HEK293 (cell line): ENCODE measurements around the gene PORCN.

ENCODE experiments used
- CTCF ChIA-PET: fragments of 350-600 bp; formaldehyde crosslinking; extraction: SDS; loops from one replicate; lab custom pipeline; 2021; ENCODE audit warnings: antibody characterized with exemption; lab: Yijun Ruan, JAX
- POLR2A ChIA-PET: fragments of 300-600 bp; formaldehyde crosslinking; extraction: SDS; loops from one replicate; lab custom pipeline; 2020; ENCODE audit warnings: antibody characterized with exemption, inconsistent platforms; lab: Yijun Ruan, JAX
- H3K27ac ChIP-seq: fragments of 200-500 bp; sonication (Bioruptor generic); 2 replicates; pipeline ENCODE4 v1.5.1; 2014; ENCODE audit warnings: low read depth, low read length, control low read depth, inconsistent platforms; ENCODE audit errors: extremely low read depth
- H3K36me3 ChIP-seq, 2 experiments: fragments of 200-500 bp in 1 of 2; sonication (Bioruptor generic) in 1 of 2; 1 replicate in 1 of 2; 2 replicates in 1 of 2; pipeline ENCODE4 v1.5.1; 2014 to 2017; ENCODE audit warnings: inconsistent platforms in 2 of 2, low read length in 2 of 2; ENCODE audit not compliant: control insufficient read depth in 2 of 2, insufficient read depth in 1 of 2
- H3K4me1 ChIP-seq: fragments of 200-500 bp; sonication (Bioruptor generic); 2 replicates; pipeline ENCODE4 v1.5.1; 2014; ENCODE audit warnings: mild to moderate bottlenecking, low read length, inconsistent platforms; ENCODE audit not compliant: control insufficient read depth, insufficient read depth
- H3K4me3 ChIP-seq: 2 replicates; pipeline ENCODE4 v1.5.1; 2011; ENCODE audit warnings: low read depth, mild to moderate bottlenecking, control low read depth, low read length, moderate library complexity
- H3K9me3 ChIP-seq: fragments of 200-500 bp; sonication (Bioruptor generic); 2 replicates; pipeline ENCODE4 v1.5.1; 2014; ENCODE audit warnings: low read depth, low read length, inconsistent platforms; ENCODE audit not compliant: control insufficient read depth, insufficient read depth
- ATF2 ChIP-seq: fragments of 450-650 bp; formaldehyde crosslinking; IDR thresholded peaks from 2 replicates; pipeline ENCODE4 v1.5.1; 2016; ENCODE audit warnings: missing biosample characterization, missing genetic modification characterization, low read depth
- BCL11B ChIP-seq: fragments of 450-650 bp; formaldehyde crosslinking; IDR thresholded peaks from 2 replicates; pipeline ENCODE4 v1.5.1; 2016; ENCODE audit warnings: low read depth, missing biosample characterization, missing genetic modification characterization
- HOXA7 ChIP-seq: sonication (generic); formaldehyde crosslinking; IDR thresholded peaks from 2 replicates; pipeline ENCODE4 v1.8.1; 2022; ENCODE audit warnings: missing genetic modification reagents, borderline replicate concordance
- TSHZ1 ChIP-seq: fragments of 450-650 bp; formaldehyde crosslinking; IDR thresholded peaks from 2 replicates; pipeline ENCODE4 v1.5.1; 2016; ENCODE audit warnings: missing biosample characterization, missing genetic modification characterization, borderline replicate concordance
- ZNF169 ChIP-seq: fragments of 450-650 bp; formaldehyde crosslinking; IDR thresholded peaks from 2 replicates; pipeline ENCODE4 v1.5.1; 2016; ENCODE audit warnings: missing biosample characterization, missing genetic modification characterization
- ZNF184 ChIP-seq: fragments of 450-650 bp; IDR thresholded peaks from 2 replicates; pipeline ENCODE4 v1.5.1; 2018; ENCODE audit warnings: missing biosample characterization, mild to moderate bottlenecking, missing genetic modification characterization
- ZNF2 ChIP-seq: fragments of 450-650 bp; formaldehyde crosslinking; IDR thresholded peaks from 2 replicates; pipeline ENCODE4 v1.5.1; 2016; ENCODE audit warnings: missing biosample characterization, missing genetic modification characterization
- ZNF239 ChIP-seq: fragments of 450-650 bp; formaldehyde crosslinking; IDR thresholded peaks from 2 replicates; pipeline ENCODE4 v1.5.1; 2016; ENCODE audit warnings: missing biosample characterization, missing genetic modification characterization
- ZNF248 ChIP-seq: fragments of 450-650 bp; formaldehyde crosslinking; IDR thresholded peaks from 2 replicates; pipeline ENCODE4 v1.5.1; 2017; ENCODE audit warnings: missing biosample characterization, missing genetic modification characterization
- ZNF335 ChIP-seq: fragments of 450-650 bp; formaldehyde crosslinking; conservative IDR thresholded peaks from 2 replicates; pipeline ENCODE4 v1.5.1; 2016; ENCODE audit warnings: missing biosample characterization, missing genetic modification characterization
- ZNF433 ChIP-seq: fragments of 450-650 bp; formaldehyde crosslinking; IDR thresholded peaks from 2 replicates; pipeline ENCODE4 v1.5.1; 2016; ENCODE audit warnings: missing biosample characterization, missing genetic modification characterization, low read depth
- ZNF473 ChIP-seq: fragments of 450-650 bp; formaldehyde crosslinking; IDR thresholded peaks from 2 replicates; pipeline ENCODE4 v1.5.1; 2017; ENCODE audit warnings: missing biosample characterization, missing genetic modification characterization
- ZNF501 ChIP-seq: fragments of 450-650 bp; formaldehyde crosslinking; IDR thresholded peaks from 2 replicates; pipeline ENCODE4 v1.5.1; 2016; ENCODE audit warnings: missing biosample characterization, missing genetic modification characterization
- ZNF510 ChIP-seq: fragments of 450-650 bp; formaldehyde crosslinking; IDR thresholded peaks from 2 replicates; pipeline ENCODE4 v1.5.1; 2018; ENCODE audit warnings: mild to moderate bottlenecking, missing genetic modification characterization, missing biosample characterization; ENCODE audit not compliant: insufficient replicate concordance
- ZNF580 ChIP-seq: fragments of 450-650 bp; formaldehyde crosslinking; IDR thresholded peaks from 2 replicates; pipeline ENCODE4 v1.5.1; 2016; ENCODE audit warnings: missing biosample characterization, missing genetic modification characterization
- ZNF600 ChIP-seq: fragments of 450-650 bp; formaldehyde crosslinking; IDR thresholded peaks from 2 replicates; pipeline ENCODE4 v1.5.1; 2016; ENCODE audit warnings: missing biosample characterization, missing genetic modification characterization
- ZNF610 ChIP-seq: fragments of 450-650 bp; formaldehyde crosslinking; IDR thresholded peaks from 2 replicates; pipeline ENCODE4 v1.5.1; 2016; ENCODE audit warnings: missing biosample characterization, missing genetic modification characterization, borderline replicate concordance
- ZNF701 ChIP-seq: fragments of 450-650 bp; formaldehyde crosslinking; IDR thresholded peaks from 2 replicates; pipeline ENCODE4 v1.5.1; 2016; ENCODE audit warnings: missing biosample characterization, missing genetic modification characterization
- ZSCAN23 ChIP-seq: fragments of 450-650 bp; formaldehyde crosslinking; IDR thresholded peaks from 2 replicates; pipeline ENCODE4 v1.5.1; 2016; ENCODE audit warnings: missing biosample characterization, missing genetic modification characterization
- TF ChIP-seq, protein P1 (sequence below): fragments of 450-650 bp; formaldehyde crosslinking; IDR thresholded peaks from 2 replicates; pipeline ENCODE4 v1.5.1; 2017; ENCODE audit warnings: missing biosample characterization, missing genetic modification characterization
- TF ChIP-seq, protein P2 (sequence below): fragments of 450-650 bp; IDR thresholded peaks from 2 replicates; pipeline ENCODE4 v1.5.1; 2018; ENCODE audit warnings: missing biosample characterization, missing genetic modification characterization
- TF ChIP-seq, protein P3 (sequence below): fragments of 450-650 bp; formaldehyde crosslinking; IDR thresholded peaks from 2 replicates; pipeline ENCODE4 v1.5.1; 2016; ENCODE audit warnings: missing biosample characterization, missing genetic modification characterization

Gene PORCN

DNA sequence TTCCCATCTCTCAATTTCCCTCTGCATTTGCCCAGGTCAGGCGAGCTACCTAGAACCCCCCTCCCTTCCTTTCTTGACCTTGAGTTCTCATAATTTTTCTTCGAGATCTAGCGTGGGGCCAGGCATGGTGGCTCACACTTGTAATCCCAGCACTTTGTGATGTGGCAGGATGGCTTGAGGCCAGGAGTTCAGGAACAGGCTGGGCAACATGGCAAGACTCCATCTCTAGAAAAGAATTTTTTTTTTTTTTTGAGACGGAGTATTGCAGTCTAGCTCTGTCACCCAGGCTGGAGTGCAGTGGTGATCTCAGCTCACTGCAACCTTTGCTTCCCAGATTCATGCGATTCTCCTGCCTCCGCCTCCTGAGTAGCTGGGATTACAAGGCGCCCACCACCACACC, 4.5 kb upstream of the PORCN start:
- Histone ChIP-seq H3K9me3 (no peaks in the 10 kb centered on the region), H3K27ac (no peak overlapping the region), H3K4me1 (no peaks in the 10 kb centered on the region), H3K4me3 (no peak overlapping the region), H3K36me3 (no peaks in the 10 kb centered on the region)
- POLR2A ChIA-PET = no interaction called here
- CTCF ChIA-PET = interaction anchor here (0.6 to 0.9 kb wide), 3 partner anchors 21 to 1359 kb away, joined by 3 to 4 read pairs (median 3); partner anchors contain the start of gene RBM10
- TF ChIP-seq ZNF433 (tag by site-specific recombination) = no peak
- TF ChIP-seq ZNF184 (tag by site-specific recombination) = no peak
- TF ChIP-seq ZNF510 (tag by site-specific recombination) = no peak
- TF ChIP-seq ZNF473 (tag by site-specific recombination) = no peak
- TF ChIP-seq, protein P1, sequence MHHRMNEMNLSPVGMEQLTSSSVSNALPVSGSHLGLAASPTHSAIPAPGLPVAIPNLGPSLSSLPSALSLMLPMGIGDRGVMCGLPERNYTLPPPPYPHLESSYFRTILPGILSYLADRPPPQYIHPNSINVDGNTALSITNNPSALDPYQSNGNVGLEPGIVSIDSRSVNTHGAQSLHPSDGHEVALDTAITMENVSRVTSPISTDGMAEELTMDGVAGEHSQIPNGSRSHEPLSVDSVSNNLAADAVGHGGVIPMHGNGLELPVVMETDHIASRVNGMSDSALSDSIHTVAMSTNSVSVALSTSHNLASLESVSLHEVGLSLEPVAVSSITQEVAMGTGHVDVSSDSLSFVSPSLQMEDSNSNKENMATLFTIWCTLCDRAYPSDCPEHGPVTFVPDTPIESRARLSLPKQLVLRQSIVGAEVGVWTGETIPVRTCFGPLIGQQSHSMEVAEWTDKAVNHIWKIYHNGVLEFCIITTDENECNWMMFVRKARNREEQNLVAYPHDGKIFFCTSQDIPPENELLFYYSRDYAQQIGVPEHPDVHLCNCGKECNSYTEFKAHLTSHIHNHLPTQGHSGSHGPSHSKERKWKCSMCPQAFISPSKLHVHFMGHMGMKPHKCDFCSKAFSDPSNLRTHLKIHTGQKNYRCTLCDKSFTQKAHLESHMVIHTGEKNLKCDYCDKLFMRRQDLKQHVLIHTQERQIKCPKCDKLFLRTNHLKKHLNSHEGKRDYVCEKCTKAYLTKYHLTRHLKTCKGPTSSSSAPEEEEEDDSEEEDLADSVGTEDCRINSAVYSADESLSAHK = no peak
- TF ChIP-seq ZNF501 (tag by site-specific recombination) = no peak
- TF ChIP-seq HOXA7 = no peak
- TF ChIP-seq TSHZ1 (tag by site-specific recombination) = no peak

DNA sequence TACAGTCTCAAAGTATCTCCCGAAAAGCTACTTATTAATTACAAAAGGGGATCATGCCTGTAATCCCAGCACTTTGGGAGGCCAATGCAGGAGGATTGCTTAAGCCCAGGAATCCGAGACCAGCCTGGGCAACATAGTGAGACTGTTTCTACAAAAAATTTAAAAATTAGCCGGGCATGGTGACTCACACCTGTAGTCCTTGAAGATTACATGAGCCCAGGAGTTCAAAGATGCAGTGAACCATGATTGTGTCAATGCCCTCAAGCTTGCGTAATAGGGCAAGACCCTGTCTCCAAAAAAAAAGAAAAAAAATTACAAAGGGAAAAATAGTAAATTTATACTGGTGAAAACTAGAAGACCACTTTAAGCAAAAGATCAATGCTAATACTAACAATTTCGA, 3.3 kb upstream of the PORCN start:
- no peaks in the 10 kb centered on the region for H3K9me3 ChIP-seq
- POLR2A ChIA-PET = no interaction called here
- no peak overlapping the region for H3K27ac ChIP-seq
- no peak overlapping the region for H3K4me3 ChIP-seq
- no peak for TF ChIP-seq ZNF239 (tag by site-specific recombination)
- TF ChIP-seq ZNF248 (tag by site-specific recombination) = no peak
- TF ChIP-seq ZNF600 (tag by site-specific recombination) = no peak
- no peak for TF ChIP-seq BCL11B (tag by site-specific recombination)
- TF ChIP-seq ATF2 = no peak
- no peak for TF ChIP-seq ZNF335 (tag by site-specific recombination)
- TF ChIP-seq, protein P2, sequence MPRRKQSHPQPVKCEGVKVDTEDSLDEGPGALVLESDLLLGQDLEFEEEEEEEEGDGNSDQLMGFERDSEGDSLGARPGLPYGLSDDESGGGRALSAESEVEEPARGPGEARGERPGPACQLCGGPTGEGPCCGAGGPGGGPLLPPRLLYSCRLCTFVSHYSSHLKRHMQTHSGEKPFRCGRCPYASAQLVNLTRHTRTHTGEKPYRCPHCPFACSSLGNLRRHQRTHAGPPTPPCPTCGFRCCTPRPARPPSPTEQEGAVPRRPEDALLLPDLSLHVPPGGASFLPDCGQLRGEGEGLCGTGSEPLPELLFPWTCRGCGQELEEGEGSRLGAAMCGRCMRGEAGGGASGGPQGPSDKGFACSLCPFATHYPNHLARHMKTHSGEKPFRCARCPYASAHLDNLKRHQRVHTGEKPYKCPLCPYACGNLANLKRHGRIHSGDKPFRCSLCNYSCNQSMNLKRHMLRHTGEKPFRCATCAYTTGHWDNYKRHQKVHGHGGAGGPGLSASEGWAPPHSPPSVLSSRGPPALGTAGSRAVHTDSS (tag by site-specific recombination) = no peak
- no peak for TF ChIP-seq ZNF610
- TF ChIP-seq, protein P3, sequence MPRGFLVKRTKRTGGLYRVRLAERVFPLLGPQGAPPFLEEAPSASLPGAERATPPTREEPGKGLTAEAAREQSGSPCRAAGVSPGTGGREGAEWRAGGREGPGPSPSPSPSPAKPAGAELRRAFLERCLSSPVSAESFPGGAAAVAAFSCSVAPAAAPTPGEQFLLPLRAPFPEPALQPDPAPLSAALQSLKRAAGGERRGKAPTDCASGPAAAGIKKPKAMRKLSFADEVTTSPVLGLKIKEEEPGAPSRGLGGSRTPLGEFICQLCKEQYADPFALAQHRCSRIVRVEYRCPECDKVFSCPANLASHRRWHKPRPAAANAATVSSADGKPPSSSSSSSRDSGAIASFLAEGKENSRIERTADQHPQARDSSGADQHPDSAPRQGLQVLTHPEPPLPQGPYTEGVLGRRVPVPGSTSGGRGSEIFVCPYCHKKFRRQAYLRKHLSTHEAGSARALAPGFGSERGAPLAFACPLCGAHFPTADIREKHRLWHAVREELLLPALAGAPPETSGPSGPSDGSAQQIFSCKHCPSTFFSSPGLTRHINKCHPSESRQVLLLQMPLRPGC (tag by site-specific recombination) = no peak
- TF ChIP-seq ZSCAN23 (tag by site-specific recombination) = no peak
- TF ChIP-seq ZNF701 (tag by site-specific recombination) = no peak
- TF ChIP-seq ZNF580 = no peak
- TF ChIP-seq ZNF2 (tag by site-specific recombination) = no peak
- no peak for TF ChIP-seq ZNF169
- TF ChIP-seq, all 188 proteins: peak for 0
- H3K4me1 ChIP-seq = no peaks in the 10 kb centered on the region
- CTCF ChIA-PET = no interaction called here
- no peaks in the 10 kb centered on the region for H3K36me3 ChIP-seq
